NB4 (cell line): Measurements from ENCODE around the gene GPR158.

Source experiments
- DNase-seq: peaks from one replicate; pipeline ENCODE4 v3.0.0; 2010; ENCODE audit warnings: low read depth
- H3K4me3 ChIP-seq: one replicate; pipeline ENCODE4 v1.5.1; 2011; ENCODE audit warnings: mild to moderate bottlenecking, low read depth, low read length, moderate library complexity
- CTCF ChIP-seq: IDR thresholded peaks from one replicate; pipeline ENCODE4 v1.5.1; 2012; ENCODE audit warnings: low read depth, low read length
- MAX ChIP-seq: IDR thresholded peaks from 2 replicates; pipeline ENCODE4 v1.6.1; 2011; ENCODE audit warnings: low read depth, low read length
- MYC ChIP-seq: IDR thresholded peaks from 2 replicates; pipeline ENCODE4 v1.6.1; 2011; ENCODE audit warnings: low read depth, low read length
- POLR2A ChIP-seq: IDR thresholded peaks from 2 replicates; pipeline ENCODE4 v1.6.1; 2011; ENCODE audit warnings: mild to moderate bottlenecking; ENCODE audit not compliant: insufficient read length; ENCODE audit errors: extremely low read depth

GPR158 gene

GRCh38 chr10:25210265-25210664 is 35.5 kb downstream of the GPR158 start:
- no peak for DNase-seq
- no peak overlapping the region for H3K4me3 ChIP-seq
- TF ChIP-seq MYC (no peak), POLR2A (no peak), CTCF (no peak), MAX (no peak)

- no peak for TF ChIP-seq MYC
- DNase-seq: no peak
- no peak overlapping the region for H3K4me3 ChIP-seq
Observed at GRCh38 chr10:25220156-25220555, 45.4 kb downstream of the GPR158 start.

- H3K4me3 ChIP-seq: no peak overlapping the region
- DNase-seq: no peak
- no peak for TF ChIP-seq CTCF
- no peak for TF ChIP-seq POLR2A
- TF ChIP-seq MYC: no peak
- no peak for TF ChIP-seq MAX
Observed at GRCh38 chr10:25222085-25222660, 47.4 kb downstream of the GPR158 start.

GRCh38 chr10:25226775-25227682 is 52.2 kb downstream of the GPR158 start:
- TF ChIP-seq CTCF (peak; percentile 47), MYC (no peak)
- DNase-seq: peak; percentile 33
- no peak overlapping the region for H3K4me3 ChIP-seq

- DNase-seq: no peak
- TF ChIP-seq MYC: no peak
- no peak for TF ChIP-seq CTCF
- TF ChIP-seq POLR2A: no peak
- no peak for TF ChIP-seq MAX
- H3K4me3 ChIP-seq: no peak overlapping the region
Observed at GRCh38 chr10:25231751-25232150, 57.0 kb downstream of the GPR158 start.

GRCh38 chr10:25232204-25232603 is 57.4 kb downstream of the GPR158 start:
- no peak for DNase-seq
- TF ChIP-seq POLR2A (no peak), MAX (no peak), MYC (no peak)
- H3K4me3 ChIP-seq: no peak overlapping the region
